Heart left ventricle (tissue), 16 donors: ENCODE data around the gene RAN. TPM values are rescaled to one million over a fixed set of nuclear protein-coding genes. Genes with fewer than 3 reads are reported as not detected.

Experiments
- ATAC-seq, 4 donors: fragments of 200-7000 bp; cut with Tn5 transposase; one replicate each; pipeline ENCODE4 v1.9.1; 2020 to 2022; ENCODE audit warnings: moderate library complexity in 4 of 4, mild to moderate bottlenecking in 3 of 4, moderate number of reproducible peaks in 1 of 4
- DNase-seq, 5 donors: peaks; one replicate each; pipeline ENCODE4 v3.0.0-alpha.2; 2020
- H3K27ac ChIP-seq, 12 donors: fragments of 200-600 bp; sonication (generic) in 4 of 12; one replicate each; pipeline versions ENCODE4 v1.5.0 to v1.8.0; 2016 to 2022; ENCODE audit warnings: mild to moderate bottlenecking in 2 of 12
- H3K27me3 ChIP-seq, 9 donors: fragments of 200-600 bp; sonication (generic) in 2 of 9; one replicate each; pipeline versions ENCODE4 v1.5.1 to v1.8.0; 2016 to 2022; ENCODE audit warnings: mild to moderate bottlenecking in 3 of 9
- H3K36me3 ChIP-seq, 9 donors: fragments of 200-600 bp; sonication (generic) in 2 of 9; one replicate each; pipeline versions ENCODE4 v1.5.0 to v1.8.0; 2018 to 2022; ENCODE audit warnings: mild to moderate bottlenecking in 2 of 9
- H3K4me1 ChIP-seq, 12 donors: fragments of 200-600 bp; sonication (generic) in 4 of 12; one replicate each; pipeline versions ENCODE4 v1.5.0 to v1.8.0; 2016 to 2022; ENCODE audit warnings: mild to moderate bottlenecking in 3 of 12
- H3K4me3 ChIP-seq, 12 donors: fragments of 200-600 bp; sonication (generic) in 4 of 12; one replicate each; pipeline versions ENCODE4 v1.5.0 to v1.8.0; 2017 to 2022; ENCODE audit warnings: mild to moderate bottlenecking in 9 of 12, moderate library complexity in 4 of 12
- H3K9me3 ChIP-seq, 12 donors: fragments of 200-600 bp; sonication (generic) in 4 of 12; one replicate each; pipeline versions ENCODE4 v1.5.0 to v1.8.0; 2016 to 2022; ENCODE audit warnings: mild to moderate bottlenecking in 1 of 12
- POLR2A ChIP-seq, 2 donors: fragments of 450-650 bp; IDR thresholded peaks; one replicate each; pipeline ENCODE4 v1.6.1; 2017; ENCODE audit warnings: antibody characterized with exemption in 2 of 2, mild to moderate bottlenecking in 2 of 2, moderate library complexity in 2 of 2
- WGBS, 4 donors: extraction: QIAGEN DNeasy Blood & Tissue Kit in 2 of 4; methylation state at CpG; one replicate each; pipeline versions ENCODE4 v1.1.5 to v1.1.7; 2013 to 2018; 5-methylcytosine and 5-hydroxymethylcytosine counted together
- intact Hi-C, 10 donors: fragments of 100-400 bp; cut with DNase I; formaldehyde crosslinking; loops; one replicate each; pipeline versions ENCODE4 v1.11.1 to v1.14.2; 2022
- polyA plus RNA-seq, 2 donors: library from polyadenylated mRNA; stranded (reverse); fragments of 200-250 nt; gene quantifications; one replicate each; pipeline ENCODE4 v1.2.3, GENCODE V29; 2013
- total RNA-seq, 9 donors: library from RNA; depleted of rRNA in 2 of 9; stranded (reverse); fragments of >200 nt in 2 of 9; fragmentation: NEBNext Ultra II Directional in 3 of 9; extraction: Animal tissue kit (Norgen Biotek cat#: 25700) in 3 of 9; gene quantifications; one replicate each; pipeline versions ENCODE4 v1.1.0 to v1.2.4, GENCODE V29; 2016 to 2023
- TF ChIP-seq, protein P1 (sequence below), 12 donors: fragments of 200-600 bp; sonication (generic) in 4 of 12; IDR thresholded peaks; one replicate each; pipeline versions ENCODE4 v1.5.0 to v1.8.0; 2018 to 2022; ENCODE audit warnings: antibody characterized with exemption in 12 of 12, mild to moderate bottlenecking in 5 of 12
- donor health status: ischemic (EF 13 %, LVEDD 7.1; RV severe dilation, severe dysfunction).
- donor health status: healthy with polysubstance abuse.
- donor health status: DM: no; HTN: yes; CAD: no.
- donor health status: DM: no; HTN: no; CAD: no.
- donor health status: ischemic (EF 25% LVEDD 6.9; RV normal size, moderate dysfunction).
- donor health status: ischemic (EF 25% LVEDD 5.7; RV mildly dilated, moderate dysfunction).
- donor health status: healthy.
- donor health status: DM: yes; HTN: yes; CAD: no.
- donor health status: ischemic (EF 35%, LVEDD 5.7; RV mildly dilated, moderate dysfunction).
- donor health status: nonischemic (EF 11% LVEDD 7.7; RV severe dilation, severe dysfunction).
- donor health status: DM: yes; HTN: yes; CAD: no.
- donor health status: PGD.
- donor health status: ischemic (EF 29% LVEDD 5.4; RV normal size, mild dysfunction).
- donor health status: nonischemic (EF 23%, LVEDD 6.1; RV moderate dilation, normal function).

RAN gene
- total and polyA plus RNA-seq, 11 donors, result 85.6 to 646 (median 303) TPM

DNA sequence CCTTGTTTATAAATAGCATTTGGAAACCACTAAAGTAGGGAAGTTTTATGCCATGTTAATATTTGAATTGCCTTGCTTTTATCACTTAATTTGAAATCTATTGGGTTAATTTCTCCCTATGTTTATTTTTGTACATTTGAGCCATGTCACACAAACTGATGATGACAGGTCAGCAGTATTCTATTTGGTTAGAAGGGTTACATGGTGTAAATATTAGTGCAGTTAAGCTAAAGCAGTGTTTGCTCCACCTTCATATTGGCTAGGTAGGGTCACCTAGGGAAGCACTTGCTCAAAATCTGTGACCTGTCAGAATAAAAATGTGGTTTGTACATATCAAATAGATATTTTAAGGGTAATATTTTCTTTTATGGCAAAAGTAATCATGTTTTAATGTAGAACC lies 4.4 kb downstream of the RAN start:
- no peaks in the 10 kb centered on the region for H3K27me3 ChIP-seq
- H3K4me1 ChIP-seq, result peaks cover 2 to 22% (median 16%) of the 10 kb centered on the region in 12 donors
- intact Hi-C loops, result no loop called here
- peaks cover 0 to 55% (median 48%) of the 10 kb centered on the region in 9 donors for H3K36me3 ChIP-seq
- H3K9me3 ChIP-seq, result no peaks in the 10 kb centered on the region
- DNase-seq, result no peak
- no peak for ATAC-seq
- H3K4me3 ChIP-seq, result no peak overlapping the region
- H3K27ac ChIP-seq, result no peak overlapping the region
- TF ChIP-seq, protein P1, sequence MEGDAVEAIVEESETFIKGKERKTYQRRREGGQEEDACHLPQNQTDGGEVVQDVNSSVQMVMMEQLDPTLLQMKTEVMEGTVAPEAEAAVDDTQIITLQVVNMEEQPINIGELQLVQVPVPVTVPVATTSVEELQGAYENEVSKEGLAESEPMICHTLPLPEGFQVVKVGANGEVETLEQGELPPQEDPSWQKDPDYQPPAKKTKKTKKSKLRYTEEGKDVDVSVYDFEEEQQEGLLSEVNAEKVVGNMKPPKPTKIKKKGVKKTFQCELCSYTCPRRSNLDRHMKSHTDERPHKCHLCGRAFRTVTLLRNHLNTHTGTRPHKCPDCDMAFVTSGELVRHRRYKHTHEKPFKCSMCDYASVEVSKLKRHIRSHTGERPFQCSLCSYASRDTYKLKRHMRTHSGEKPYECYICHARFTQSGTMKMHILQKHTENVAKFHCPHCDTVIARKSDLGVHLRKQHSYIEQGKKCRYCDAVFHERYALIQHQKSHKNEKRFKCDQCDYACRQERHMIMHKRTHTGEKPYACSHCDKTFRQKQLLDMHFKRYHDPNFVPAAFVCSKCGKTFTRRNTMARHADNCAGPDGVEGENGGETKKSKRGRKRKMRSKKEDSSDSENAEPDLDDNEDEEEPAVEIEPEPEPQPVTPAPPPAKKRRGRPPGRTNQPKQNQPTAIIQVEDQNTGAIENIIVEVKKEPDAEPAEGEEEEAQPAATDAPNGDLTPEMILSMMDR (IDR thresholded peaks at IDR 0.05), result no peak
- TF ChIP-seq POLR2A (IDR thresholded peaks at IDR 0.05), result no peak

DNA sequence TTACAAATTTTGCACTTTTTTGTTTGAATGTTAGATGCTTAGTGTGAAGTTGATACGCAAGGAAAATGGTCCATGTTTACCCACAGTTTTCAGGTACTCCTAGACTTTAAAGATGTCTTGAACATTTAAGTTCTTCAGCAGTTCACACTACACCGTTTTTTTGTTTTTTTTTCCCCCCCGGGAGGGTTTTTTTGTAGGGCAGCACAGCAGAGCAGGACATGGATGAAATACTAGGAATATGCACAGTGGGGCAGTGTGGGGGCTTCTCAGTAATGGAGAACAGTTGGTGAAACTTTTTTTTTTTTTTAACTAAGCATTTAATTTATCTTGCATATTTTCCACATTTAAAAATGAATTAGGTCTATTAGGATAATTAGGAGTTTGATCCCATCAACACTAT lies 4.9 kb downstream of the RAN start:
- Histone ChIP-seq H3K4me3 (no peak overlapping the region), H3K27me3 (no peaks in the 10 kb centered on the region), H3K4me1 (peaks cover 0 to 20% (median 14%) of the 10 kb centered on the region in 12 donors), H3K36me3 (peaks cover 0 to 55% (median 48%) of the 10 kb centered on the region in 9 donors), H3K27ac (no peak overlapping the region), H3K9me3 (no peaks in the 10 kb centered on the region)
- TF ChIP-seq POLR2A (IDR thresholded peaks at IDR 0.05), result no peak
- TF ChIP-seq, protein P1 (IDR thresholded peaks at IDR 0.05), result no peak
- DNase-seq (no peak), ATAC-seq (no peak)
- 70 to 78% (median 76%) methylated on average over 3 of the region's 3 CpGs for WGBS, 4 donors
- intact Hi-C loops, result no loop called here

DNA sequence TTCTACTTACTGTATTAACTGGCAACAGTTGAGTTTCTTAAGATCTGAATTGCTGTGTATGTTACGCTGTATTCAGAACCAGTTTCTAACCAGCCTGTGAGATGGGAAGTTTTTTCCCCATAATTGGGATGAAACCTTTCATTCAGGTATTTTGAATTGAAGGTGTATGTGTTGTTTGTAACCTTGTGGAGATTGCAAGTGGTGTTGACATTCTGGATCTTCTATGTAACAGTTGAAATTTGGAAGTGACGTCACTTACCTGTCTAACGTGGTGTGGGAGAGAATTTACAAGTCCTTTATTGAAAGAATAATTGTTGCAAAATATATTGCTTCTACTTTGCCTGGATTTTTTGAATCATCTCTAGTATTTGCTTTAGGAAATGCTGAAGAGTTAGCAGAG lies 5.5 kb downstream of the RAN start:
- TF ChIP-seq, protein P1 (IDR thresholded peaks at IDR 0.05), result no peak
- TF ChIP-seq POLR2A (IDR thresholded peaks at IDR 0.05), result no peak
- peaks cover 0 to 55% (median 48%) of the 10 kb centered on the region in 9 donors for H3K36me3 ChIP-seq
- 91 to 95% (median 93%) methylated on average over 3 of the region's 3 CpGs for WGBS, 4 donors

DNA sequence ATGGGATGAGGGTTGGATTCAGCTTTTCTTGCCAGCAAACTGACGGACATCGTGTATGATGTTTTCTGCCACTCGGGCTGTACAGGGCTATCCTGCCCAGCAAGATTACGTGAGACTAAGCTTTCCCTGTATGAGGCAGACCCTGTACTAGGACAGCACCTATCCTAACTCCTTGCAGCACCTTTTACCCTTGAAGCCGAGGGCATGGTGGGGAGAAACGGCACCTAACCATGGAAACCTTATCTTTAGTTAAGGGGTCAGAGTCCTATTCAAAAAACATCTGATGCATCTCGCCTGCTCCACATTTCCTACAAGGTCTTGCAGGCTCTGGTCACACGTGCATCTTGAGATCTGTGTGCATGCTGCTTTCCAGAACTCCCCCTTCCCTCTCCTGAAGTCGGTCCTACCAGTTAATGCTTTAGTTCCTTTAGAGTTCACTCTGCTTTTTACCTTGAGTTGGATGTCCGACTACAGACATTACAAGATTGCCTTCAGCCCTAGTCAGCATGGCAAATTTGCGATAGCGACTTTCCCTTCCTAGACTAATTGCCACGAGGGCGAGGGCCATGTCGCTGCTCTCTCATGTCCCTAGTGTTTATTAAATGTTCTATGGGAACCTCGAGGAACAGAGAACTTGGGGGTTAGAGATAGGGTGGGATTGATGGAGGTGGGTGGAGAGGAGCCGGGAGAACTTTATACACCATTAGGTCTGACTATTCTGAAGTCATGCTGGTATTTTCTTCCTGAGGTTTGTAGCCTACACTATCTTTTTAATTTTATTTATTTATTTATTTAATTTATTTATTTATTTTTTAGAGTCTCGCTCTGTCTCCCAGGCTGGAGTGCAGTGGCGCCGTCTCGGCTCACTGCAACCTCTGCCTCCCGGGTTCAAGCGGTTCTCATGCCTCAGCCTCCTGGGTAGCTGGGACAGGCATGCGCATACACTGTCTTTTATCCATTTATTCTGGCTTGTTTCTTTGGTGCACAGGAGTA lies 6.6 kb downstream of the RAN start:
- 74 to 83% (median 78%) methylated on average over 24 of the region's 24 CpGs for WGBS, 4 donors
- TF ChIP-seq, protein P1 (IDR thresholded peaks at IDR 0.05), result no peak
- no peak for TF ChIP-seq POLR2A (IDR thresholded peaks at IDR 0.05)
- intact Hi-C loops, result no loop called here
- Histone ChIP-seq H3K27ac (no peak overlapping the region), H3K4me3 (no peak overlapping the region), H3K27me3 (no peaks in the 10 kb centered on the region), H3K9me3 (no peaks in the 10 kb centered on the region), H3K36me3 (peaks cover 0 to 48% (median 39%) of the 10 kb centered on the region in 9 donors), H3K4me1 (peaks cover 0 to 10% (median 5%) of the 10 kb centered on the region in 12 donors)
- no peak for DNase-seq
- no peak for ATAC-seq

More for the DNA sequence above, 5.5 kb downstream of the RAN start:
- intact Hi-C loops, result no loop called here
- Histone ChIP-seq H3K27me3 (no peaks in the 10 kb centered on the region), H3K4me3 (no peak overlapping the region), H3K9me3 (no peaks in the 10 kb centered on the region), H3K4me1 (peaks cover 0 to 20% (median 14%) of the 10 kb centered on the region in 12 donors), H3K27ac (no peak overlapping the region)
- DNase-seq (no peak), ATAC-seq (no peak)
